Measurements from ENCODE around the gene FRS3. TPM values are rescaled to one million over a fixed set of nuclear protein-coding genes. Genes with fewer than 3 reads are reported as not detected.
A peak's percentile ranks its signal among the peaks of the same experiment; 100 is the strongest.

The FRS3 gene
- total RNA-seq, 2 experiments from 2014 or later: 5.6 to 8.7 TPM

DNA sequence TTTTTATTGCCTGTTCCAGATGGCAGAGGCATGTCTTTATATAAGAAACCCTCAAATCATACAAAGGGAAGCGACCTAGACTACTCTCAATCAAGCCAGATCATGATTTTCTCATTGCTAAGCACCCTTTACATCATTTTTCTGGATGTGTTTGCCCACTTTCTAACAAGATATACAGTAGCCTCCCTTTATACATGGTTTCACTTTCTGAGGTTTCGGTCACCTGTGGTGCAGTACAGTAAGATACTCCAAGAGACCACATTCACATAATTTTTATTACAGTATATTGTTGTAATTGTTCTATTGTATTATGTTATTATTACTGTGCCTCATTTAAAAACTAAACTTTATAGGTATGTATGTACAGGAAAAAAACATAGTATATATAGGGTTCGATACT, 31.4 kb upstream of the FRS3 start:
- POLR2A ChIA-PET: no interaction called here
- intact Hi-C loops (cut with micrococcal nuclease; ENCODE audit: unreplicated experiment): no loop called here
- Histone ChIP-seq H3K4me3 (ENCODE audit: low read depth, low read length, poor library complexity, severe bottlenecking) (no peak overlapping the region), H3K36me3 (ENCODE audit: insufficient read depth, low read length) (peaks cover under 1% of the 10 kb centered on the region), H3K79me2 (ENCODE audit: insufficient read depth, low read depth, low read length) (no peaks in the 10 kb centered on the region), H3K9me2 (ENCODE audit: insufficient read depth, low read length) (no peaks in the 10 kb centered on the region), H2AFZ (ENCODE audit: low read length) (no peak overlapping the region), H3K27ac (ENCODE audit: low read depth, low read length, poor library complexity, severe bottlenecking) (no peak overlapping the region), H4K20me1 (ENCODE audit: insufficient read depth, low read length) (no peaks in the 10 kb centered on the region), H3K4me1 (ENCODE audit: insufficient read depth, low read length, poor library complexity, severe bottlenecking) (peaks cover 4% of the 10 kb centered on the region), H3K4me2 (ENCODE audit: low read length) (no peak overlapping the region), H3K9me3 (ENCODE audit: low read length) (no peaks in the 10 kb centered on the region)
- DNase-seq (ENCODE audit: low spot score): no peak
- BruUV-seq (replicated peaks): no TSS peak
- CTCF ChIA-PET (ENCODE audit: unreplicated experiment): no interaction called here
- no peak for TF ChIP-seq EZH2phosphoT487 (IDR thresholded peaks at IDR 0.05; ENCODE audit: borderline replicate concordance, low read depth, low read length)
- TF ChIP-seq, protein P1, sequence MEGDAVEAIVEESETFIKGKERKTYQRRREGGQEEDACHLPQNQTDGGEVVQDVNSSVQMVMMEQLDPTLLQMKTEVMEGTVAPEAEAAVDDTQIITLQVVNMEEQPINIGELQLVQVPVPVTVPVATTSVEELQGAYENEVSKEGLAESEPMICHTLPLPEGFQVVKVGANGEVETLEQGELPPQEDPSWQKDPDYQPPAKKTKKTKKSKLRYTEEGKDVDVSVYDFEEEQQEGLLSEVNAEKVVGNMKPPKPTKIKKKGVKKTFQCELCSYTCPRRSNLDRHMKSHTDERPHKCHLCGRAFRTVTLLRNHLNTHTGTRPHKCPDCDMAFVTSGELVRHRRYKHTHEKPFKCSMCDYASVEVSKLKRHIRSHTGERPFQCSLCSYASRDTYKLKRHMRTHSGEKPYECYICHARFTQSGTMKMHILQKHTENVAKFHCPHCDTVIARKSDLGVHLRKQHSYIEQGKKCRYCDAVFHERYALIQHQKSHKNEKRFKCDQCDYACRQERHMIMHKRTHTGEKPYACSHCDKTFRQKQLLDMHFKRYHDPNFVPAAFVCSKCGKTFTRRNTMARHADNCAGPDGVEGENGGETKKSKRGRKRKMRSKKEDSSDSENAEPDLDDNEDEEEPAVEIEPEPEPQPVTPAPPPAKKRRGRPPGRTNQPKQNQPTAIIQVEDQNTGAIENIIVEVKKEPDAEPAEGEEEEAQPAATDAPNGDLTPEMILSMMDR (conservative IDR thresholded peaks at IDR 0.05; ENCODE audit: low read length): no peak

DNA sequence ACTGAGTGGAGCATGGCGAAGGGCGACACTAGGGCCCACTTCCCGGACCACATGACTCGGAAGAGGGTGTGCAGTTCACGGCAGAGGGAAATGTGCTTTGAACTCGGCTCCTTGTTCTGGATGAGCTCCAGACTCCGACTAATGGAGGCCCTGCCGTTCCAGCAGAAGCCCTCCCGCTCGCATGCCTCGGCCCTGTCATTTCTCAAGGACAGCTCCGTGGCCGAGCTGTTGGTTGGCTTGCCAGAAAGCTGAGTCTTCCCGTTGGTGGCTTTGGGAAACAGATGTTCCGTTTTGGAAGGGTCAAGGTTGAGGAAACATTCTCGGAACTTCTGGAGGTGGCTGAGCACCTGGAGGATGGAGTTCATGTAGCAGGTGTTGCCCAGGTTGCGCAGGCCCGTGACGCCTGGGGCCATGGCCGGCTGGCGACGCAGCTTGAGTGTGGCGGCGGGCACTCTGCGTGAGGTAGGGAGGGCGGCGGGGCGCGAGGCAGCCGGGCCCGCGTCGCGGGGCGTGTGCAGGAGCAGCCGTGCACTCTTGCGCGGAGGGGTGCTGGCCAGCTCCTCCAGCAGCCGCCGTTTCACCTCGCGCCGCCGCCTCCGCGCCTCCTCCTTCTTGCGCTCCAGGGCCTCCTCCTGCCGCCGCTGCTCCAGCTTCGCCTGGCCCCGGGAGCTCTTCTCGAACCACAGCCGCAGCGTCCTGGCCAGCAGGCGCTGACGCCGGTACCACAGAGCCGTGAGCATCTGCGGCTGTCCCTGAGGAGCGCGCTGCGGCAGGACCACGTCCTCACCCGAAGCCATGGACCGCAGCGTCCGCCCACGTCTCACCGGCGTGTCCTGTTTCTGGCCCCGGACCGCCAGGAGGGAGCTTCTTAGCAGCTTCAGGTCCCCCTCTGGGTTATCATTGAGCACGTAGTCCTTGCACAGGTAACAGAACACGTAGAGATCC, 26.4 kb upstream of the FRS3 start:
- Histone ChIP-seq H3K4me2 (ENCODE audit: low read length) (no peak overlapping the region), H3K9me3 (ENCODE audit: low read length) (no peaks in the 10 kb centered on the region), H2AFZ (ENCODE audit: low read length) (no peak overlapping the region), H3K79me2 (ENCODE audit: insufficient read depth, low read depth, low read length) (no peaks in the 10 kb centered on the region), H4K20me1 (ENCODE audit: insufficient read depth, low read length) (no peaks in the 10 kb centered on the region), H3K4me1 (ENCODE audit: insufficient read depth, low read length, poor library complexity, severe bottlenecking) (no peaks in the 10 kb centered on the region), H3K9me2 (ENCODE audit: insufficient read depth, low read length) (no peaks in the 10 kb centered on the region), H3K4me3 (ENCODE audit: low read depth, low read length, poor library complexity, severe bottlenecking) (no peak overlapping the region), H3K27ac (ENCODE audit: low read depth, low read length, poor library complexity, severe bottlenecking) (no peak overlapping the region), H3K36me3 (ENCODE audit: insufficient read depth, low read length) (peaks cover 19% of the 10 kb centered on the region)
- ChIA-PET CTCF (ENCODE audit: unreplicated experiment) (no interaction called here), POLR2A (no interaction called here)
- TF ChIP-seq EZH2phosphoT487 (IDR thresholded peaks at IDR 0.05; ENCODE audit: borderline replicate concordance, low read depth, low read length): no peak
- TF ChIP-seq, protein P1 (conservative IDR thresholded peaks at IDR 0.05; ENCODE audit: low read length): no peak
- BruUV-seq (replicated peaks): no TSS peak
- no peak for DNase-seq (ENCODE audit: low spot score)
- intact Hi-C loops (cut with micrococcal nuclease; ENCODE audit: unreplicated experiment): no loop called here

DNA sequence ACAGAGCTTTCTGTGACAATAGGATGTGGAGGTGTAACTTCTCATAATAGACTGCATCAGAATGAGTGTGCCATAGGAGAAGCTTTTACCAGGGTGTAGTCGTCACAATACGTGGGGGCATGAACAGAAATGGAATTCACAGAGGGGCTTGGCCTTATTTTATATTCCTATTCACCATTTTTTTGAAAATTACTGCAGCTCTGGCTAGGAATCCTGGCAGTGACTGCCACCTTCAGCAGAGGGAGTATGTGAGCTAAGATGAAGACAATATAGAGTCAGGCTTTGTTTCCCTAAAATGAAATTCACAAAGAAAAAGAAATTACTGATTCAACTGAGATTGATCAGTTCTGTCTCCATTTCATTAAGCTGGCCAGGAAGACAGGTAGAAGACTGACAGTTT, 21.7 kb upstream of the FRS3 start:
- Histone ChIP-seq H3K79me2 (ENCODE audit: insufficient read depth, low read depth, low read length) (no peaks in the 10 kb centered on the region), H4K20me1 (ENCODE audit: insufficient read depth, low read length) (no peaks in the 10 kb centered on the region), H3K4me2 (ENCODE audit: low read length) (no peak overlapping the region), H3K4me3 (ENCODE audit: low read depth, low read length, poor library complexity, severe bottlenecking) (no peak overlapping the region), H3K9me3 (ENCODE audit: low read length) (no peaks in the 10 kb centered on the region), H3K9me2 (ENCODE audit: insufficient read depth, low read length) (no peaks in the 10 kb centered on the region), H3K36me3 (ENCODE audit: insufficient read depth, low read length) (peaks cover 54% of the 10 kb centered on the region), H3K27ac (ENCODE audit: low read depth, low read length, poor library complexity, severe bottlenecking) (no peak overlapping the region), H3K4me1 (ENCODE audit: insufficient read depth, low read length, poor library complexity, severe bottlenecking) (no peaks in the 10 kb centered on the region), H2AFZ (ENCODE audit: low read length) (no peak overlapping the region)
- ChIA-PET POLR2A (interaction anchor here (0.8 to 0.9 kb wide), 2 partner anchors 15 to 244 kb away, joined by 3 read pairs; no protein-coding TSS in a partner anchor), CTCF (ENCODE audit: unreplicated experiment) (interaction anchor here (1.0 to 1.4 kb wide), 2 partner anchors 238 to 242 kb away, joined by 3 read pairs; no protein-coding TSS in a partner anchor)
- TF ChIP-seq, protein P1 (conservative IDR thresholded peaks at IDR 0.05; ENCODE audit: low read length): peak; percentile 80
- no peak for TF ChIP-seq EZH2phosphoT487 (IDR thresholded peaks at IDR 0.05; ENCODE audit: borderline replicate concordance, low read depth, low read length)
- DNase-seq (ENCODE audit: low spot score): peak; percentile 35
- intact Hi-C loops (cut with micrococcal nuclease; ENCODE audit: unreplicated experiment): loop anchor here (1.0 kb wide), 1 partner anchor 243 kb away; no protein-coding TSS in a partner anchor
- BruUV-seq (replicated peaks): no TSS peak
